Smooth muscle cell (in vitro differentiated cells): Measurements from ENCODE around the gene CEP104. TPM values are rescaled to one million over a fixed set of nuclear protein-coding genes. Genes with fewer than 3 reads are reported as not detected.

ENCODE experiments used
- DNase-seq: peaks from one replicate; lab custom pipeline; 2025; ENCODE audit not compliant: unreplicated experiment; lab: John Stamatoyannopoulos, UW
- H2AFZ ChIP-seq: fragments of 200-600 bp; sonication (generic); 2 replicates; pipeline ENCODE4 v1.6.0; 2016; ENCODE audit warnings: antibody characterized with exemption, low read depth, mild to moderate bottlenecking
- H3F3A ChIP-seq: fragments of 200-600 bp; sonication (generic); 2 replicates; pipeline ENCODE4 v1.6.0; 2017; ENCODE audit warnings: antibody characterized with exemption, low read depth
- H3K27ac ChIP-seq: fragments of 200-600 bp; sonication (generic); 2 replicates; pipeline ENCODE4 v1.5.1; 2016; ENCODE audit warnings: low read depth, mild to moderate bottlenecking
- H3K27me3 ChIP-seq: fragments of 200-600 bp; sonication (generic); 2 replicates; pipeline ENCODE4 v1.6.1; 2016; ENCODE audit warnings: low read depth, mild to moderate bottlenecking
- H3K36me3 ChIP-seq: fragments of 200-600 bp; sonication (generic); 2 replicates; pipeline ENCODE4 v1.5.1; 2016; ENCODE audit warnings: low read depth
- H3K4me1 ChIP-seq: fragments of 200-600 bp; sonication (generic); 2 replicates; pipeline ENCODE4 v1.5.1; 2016; ENCODE audit warnings: low read depth
- H3K4me2 ChIP-seq: fragments of 200-600 bp; sonication (generic); 2 replicates; pipeline ENCODE4 v1.6.0; 2016; ENCODE audit warnings: mild to moderate bottlenecking
- H3K4me3 ChIP-seq: fragments of 200-600 bp; sonication (generic); 2 replicates; pipeline ENCODE4 v1.5.1; 2016; ENCODE audit warnings: mild to moderate bottlenecking
- H3K79me2 ChIP-seq: fragments of 200-600 bp; sonication (generic); 2 replicates; pipeline ENCODE4 v1.6.0; 2016; ENCODE audit warnings: low read depth, mild to moderate bottlenecking
- H3K9ac ChIP-seq: fragments of 200-600 bp; sonication (generic); 2 replicates; pipeline ENCODE4 v1.6.0; 2016; ENCODE audit warnings: low read depth
- H3K9me3 ChIP-seq: fragments of 200-600 bp; sonication (generic); replicated peaks from 2 replicates; pipeline ENCODE4 v1.5.1; 2016; ENCODE audit warnings: low read depth
- H4K20me1 ChIP-seq: fragments of 200-600 bp; sonication (generic); 2 replicates; pipeline ENCODE4 v1.6.0; 2016; ENCODE audit warnings: low read depth
- CTCF ChIP-seq: fragments of 200-600 bp; sonication (generic); IDR thresholded peaks from 2 replicates; pipeline ENCODE4 v1.5.1; 2017; ENCODE audit warnings: borderline replicate concordance, mild to moderate bottlenecking, antibody characterized with exemption; ENCODE audit not compliant: insufficient read depth, poor library complexity, severe bottlenecking
- WGBS: methylation state at CpG from one replicate; pipeline ENCODE4 v1.1.7; 2016; ENCODE audit warnings: low lambda C conversion rate; 5-methylcytosine and 5-hydroxymethylcytosine counted together
- polyA plus RNA-seq: library from polyadenylated mRNA; unstranded; fragments of >200 nt; fragmentation: Nextera tagmentation; extraction: Ambion mirVana; gene quantifications from 2 replicates; pipeline ENCODE4 v1.2.1, GENCODE V29; 2016
- total RNA-seq: library from RNA; depleted of rRNA; stranded (reverse); fragments of >200 nt; gene quantifications from 2 replicates; pipeline ENCODE4 v1.2.3, GENCODE V29; 2014

Gene CEP104
- total and polyA plus RNA-seq, 2 experiments from 2014 or later = 16.8 to 25.4 TPM

GRCh38 chr1:3852711-3853485 is 4.1 kb downstream of the CEP104 start:
- TF ChIP-seq CTCF = no peak
- peaks cover 38% of the 10 kb centered on the region for H3K79me2 ChIP-seq
- no peak overlapping the region for H2AFZ ChIP-seq
- WGBS = 86% methylated on average over 15 of the region's 15 CpGs
- H3K9ac ChIP-seq = no peak overlapping the region
- no peaks in the 10 kb centered on the region for H3K36me3 ChIP-seq
- no peak overlapping the region for H3K4me3 ChIP-seq
- peaks cover 36% of the 10 kb centered on the region for H4K20me1 ChIP-seq
- H3F3A ChIP-seq = no peaks in the 10 kb centered on the region
- peaks cover 5% of the 10 kb centered on the region for H3K4me1 ChIP-seq
- H3K27ac ChIP-seq = no peak overlapping the region
- H3K9me3 ChIP-seq = no peaks in the 10 kb centered on the region
- no peak overlapping the region for H3K4me2 ChIP-seq
- DNase-seq = no peak
- no peaks in the 10 kb centered on the region for H3K27me3 ChIP-seq

GRCh38 chr1:3852091-3852490 is 4.9 kb downstream of the CEP104 start:
- Histone ChIP-seq H3K4me2 (no peak overlapping the region), H3K27me3 (no peaks in the 10 kb centered on the region), H3K36me3 (peaks cover 5% of the 10 kb centered on the region), H3K4me3 (no peak overlapping the region), H3K4me1 (peaks cover 5% of the 10 kb centered on the region), H3K9ac (no peak overlapping the region), H2AFZ (no peak overlapping the region), H4K20me1 (peaks cover 36% of the 10 kb centered on the region), H3K79me2 (peaks cover 38% of the 10 kb centered on the region), H3K9me3 (no peaks in the 10 kb centered on the region), H3K27ac (no peak overlapping the region), H3F3A (no peaks in the 10 kb centered on the region)
- no peak for TF ChIP-seq CTCF
- no peak for DNase-seq
- 93% methylated on average over 12 of the region's 12 CpGs for WGBS

GRCh38 chr1:3851292-3851691 is 5.7 kb downstream of the CEP104 start:
- Histone ChIP-seq H3K9ac (no peak overlapping the region), H4K20me1 (peaks cover 35% of the 10 kb centered on the region), H3K36me3 (peaks cover 5% of the 10 kb centered on the region), H3K4me3 (no peak overlapping the region), H3K79me2 (peaks cover 36% of the 10 kb centered on the region), H2AFZ (no peak overlapping the region), H3K27me3 (no peaks in the 10 kb centered on the region), H3K9me3 (no peaks in the 10 kb centered on the region), H3K4me2 (no peak overlapping the region), H3K4me1 (peaks cover 5% of the 10 kb centered on the region), H3F3A (no peaks in the 10 kb centered on the region), H3K27ac (no peak overlapping the region)
- TF ChIP-seq CTCF = no peak
- DNase-seq = no peak
- WGBS = over 99% methylated on average over 6 of the region's 6 CpGs

GRCh38 chr1:3850857-3851256 is 6.2 kb downstream of the CEP104 start:
- TF ChIP-seq CTCF = no peak
- Histone ChIP-seq H3K36me3 (peaks cover 5% of the 10 kb centered on the region), H3K79me2 (peaks cover 32% of the 10 kb centered on the region), H3K4me1 (peaks cover 2% of the 10 kb centered on the region), H3K27me3 (no peaks in the 10 kb centered on the region), H3K9ac (no peak overlapping the region), H3K4me2 (no peak overlapping the region), H3F3A (no peaks in the 10 kb centered on the region), H3K27ac (no peak overlapping the region), H2AFZ (no peak overlapping the region), H3K4me3 (no peak overlapping the region), H3K9me3 (no peaks in the 10 kb centered on the region), H4K20me1 (peaks cover 31% of the 10 kb centered on the region)
- DNase-seq = no peak
- WGBS = 90% methylated on average over 12 of the region's 12 CpGs
